HepG2 (cell line): Measurements from ENCODE around the gene WDR83. TPM values are rescaled to one million over a fixed set of nuclear protein-coding genes. Genes with fewer than 3 reads are reported as not detected.
A peak's percentile ranks its signal among the peaks of the same experiment; 100 is the strongest.

Experiments used
- EEA1 ChIP-seq: sonication (generic); formaldehyde crosslinking; IDR thresholded peaks from 2 replicates; pipeline ENCODE4 v1.5.1; 2020; ENCODE audit warnings: mild to moderate bottlenecking, missing genetic modification reagents, borderline replicate concordance
- GLI4 ChIP-seq: sonication (generic); formaldehyde crosslinking; IDR thresholded peaks from 2 replicates; pipeline ENCODE4 v1.5.1; 2020; ENCODE audit warnings: missing genetic modification reagents, mild to moderate bottlenecking, moderate library complexity, borderline replicate concordance
- ISX ChIP-seq: sonication (generic); formaldehyde crosslinking; conservative IDR thresholded peaks from 2 replicates; pipeline ENCODE4 v1.5.0; 2020; ENCODE audit warnings: missing genetic modification reagents
- MAFF ChIP-seq: IDR thresholded peaks from 2 replicates; pipeline ENCODE4 v1.6.1; 2011; ENCODE audit warnings: low read depth, low read length, improper control_type of control experiment
- SAFB2 ChIP-seq: sonication (generic); formaldehyde crosslinking; IDR thresholded peaks from 2 replicates; pipeline ENCODE4 v1.5.1; 2020; ENCODE audit warnings: missing genetic modification reagents, low read depth, mild to moderate bottlenecking, borderline replicate concordance
- SOX5 ChIP-seq: IDR thresholded peaks from 2 replicates; pipeline ENCODE4 v1.6.1; 2016; ENCODE audit warnings: borderline replicate concordance
- TCF12 ChIP-seq, 2 experiments: fragments of 450-650 bp in 1 of 2; sonication (generic) in 1 of 2; formaldehyde crosslinking in 1 of 2; IDR thresholded peaks; 2 replicates each; pipeline versions ENCODE4 v1.6.1 to v1.8.0; 2017 to 2022; ENCODE audit warnings: antibody characterized with exemption in 1 of 2, mild to moderate bottlenecking in 1 of 2, missing genetic modification reagents in 1 of 2, moderate library complexity in 1 of 2
- U2AF1 ChIP-seq: fragments of 200-400 bp; formaldehyde crosslinking; optimal IDR thresholded peaks from 2 replicates; pipeline ENCODE3; 2017; ENCODE audit warnings: mild to moderate bottlenecking, low read depth, low read length
- ZNF121 ChIP-seq: sonication (generic); formaldehyde crosslinking; IDR thresholded peaks from 2 replicates; pipeline ENCODE4 v1.5.0; 2020; ENCODE audit warnings: mild to moderate bottlenecking, missing genetic modification reagents
- ZNF282 ChIP-seq: fragments of 450-650 bp; IDR thresholded peaks from 2 replicates; pipeline ENCODE4 v1.6.1; 2018; ENCODE audit not compliant: partially characterized antibody
- ZNF350 ChIP-seq: sonication (generic); formaldehyde crosslinking; IDR thresholded peaks from 2 replicates; pipeline ENCODE4 v1.4.0; 2020; ENCODE audit warnings: mild to moderate bottlenecking, low read depth, missing genetic modification reagents, borderline replicate concordance
- ZNF354B ChIP-seq: sonication (generic); formaldehyde crosslinking; IDR thresholded peaks from 2 replicates; pipeline ENCODE4 v1.8.0; 2022; ENCODE audit warnings: mild to moderate bottlenecking, missing genetic modification reagents
- ZNF724P ChIP-seq: sonication (generic); formaldehyde crosslinking; IDR thresholded peaks from 2 replicates; pipeline ENCODE4 v1.8.0; 2022; ENCODE audit warnings: missing genetic modification reagents, borderline replicate concordance
- ZNF839 ChIP-seq: sonication (generic); formaldehyde crosslinking; IDR thresholded peaks from 2 replicates; pipeline ENCODE4 v1.4.0; 2020; ENCODE audit warnings: missing genetic modification reagents, mild to moderate bottlenecking, borderline replicate concordance
- polyA plus RNA-seq, 8 experiments: library from polyadenylated mRNA; depleted of rRNA in 3 of 8; stranded (reverse) in 7 of 8; unstranded in 1 of 8; fragments of >200 nt; fragmentation: Illumina TruSeq in 4 of 8; extraction: Trizol in 4 of 8; gene quantifications; 2 replicates each; pipeline versions ENCODE4 v1.2.1 to v1.2.3, GENCODE V29; 2011 to 2016; ENCODE audit warnings: low read depth in 4 of 8, missing spikeins in 1 of 8, mixed read lengths in 1 of 8; ENCODE audit not compliant: insufficient read depth in 1 of 8
- total RNA-seq, 5 experiments: library from RNA; depleted of rRNA; stranded (reverse); fragments of >200 nt; fragmentation: Illumina TruSeq; extraction: Trizol; gene quantifications; 2 replicates each; pipeline ENCODE4 v1.2.3, GENCODE V29; 2016; ENCODE audit warnings: low read depth in 1 of 5
- TF ChIP-seq, protein P1 (sequence below): sonication (generic); formaldehyde crosslinking; IDR thresholded peaks from 2 replicates; pipeline ENCODE4 v1.5.1; 2020; ENCODE audit warnings: missing genetic modification reagents, mild to moderate bottlenecking, borderline replicate concordance
- TF ChIP-seq, protein P2 (sequence below): IDR thresholded peaks from 2 replicates; pipeline ENCODE4 v1.6.1; 2016; ENCODE audit warnings: missing compliant biosample characterization, missing genetic modification reagents, borderline replicate concordance
- TF ChIP-seq, protein P3 (sequence below): sonication (generic); formaldehyde crosslinking; IDR thresholded peaks from 2 replicates; pipeline ENCODE4 v1.8.0; 2022; ENCODE audit warnings: missing genetic modification reagents, mild to moderate bottlenecking, inconsistent platforms, borderline replicate concordance
- TF ChIP-seq, protein P4 (sequence below): sonication (generic); formaldehyde crosslinking; IDR thresholded peaks from 2 replicates; pipeline ENCODE4 v1.4.0; 2020; ENCODE audit warnings: missing genetic modification reagents

The WDR83 gene
- total and polyA plus RNA-seq, 2 of the 13 experiments (the other 11 are each of a cell fraction or from before 2014, with no cell fraction given), result 4.5 to 10.7 TPM

DNA sequence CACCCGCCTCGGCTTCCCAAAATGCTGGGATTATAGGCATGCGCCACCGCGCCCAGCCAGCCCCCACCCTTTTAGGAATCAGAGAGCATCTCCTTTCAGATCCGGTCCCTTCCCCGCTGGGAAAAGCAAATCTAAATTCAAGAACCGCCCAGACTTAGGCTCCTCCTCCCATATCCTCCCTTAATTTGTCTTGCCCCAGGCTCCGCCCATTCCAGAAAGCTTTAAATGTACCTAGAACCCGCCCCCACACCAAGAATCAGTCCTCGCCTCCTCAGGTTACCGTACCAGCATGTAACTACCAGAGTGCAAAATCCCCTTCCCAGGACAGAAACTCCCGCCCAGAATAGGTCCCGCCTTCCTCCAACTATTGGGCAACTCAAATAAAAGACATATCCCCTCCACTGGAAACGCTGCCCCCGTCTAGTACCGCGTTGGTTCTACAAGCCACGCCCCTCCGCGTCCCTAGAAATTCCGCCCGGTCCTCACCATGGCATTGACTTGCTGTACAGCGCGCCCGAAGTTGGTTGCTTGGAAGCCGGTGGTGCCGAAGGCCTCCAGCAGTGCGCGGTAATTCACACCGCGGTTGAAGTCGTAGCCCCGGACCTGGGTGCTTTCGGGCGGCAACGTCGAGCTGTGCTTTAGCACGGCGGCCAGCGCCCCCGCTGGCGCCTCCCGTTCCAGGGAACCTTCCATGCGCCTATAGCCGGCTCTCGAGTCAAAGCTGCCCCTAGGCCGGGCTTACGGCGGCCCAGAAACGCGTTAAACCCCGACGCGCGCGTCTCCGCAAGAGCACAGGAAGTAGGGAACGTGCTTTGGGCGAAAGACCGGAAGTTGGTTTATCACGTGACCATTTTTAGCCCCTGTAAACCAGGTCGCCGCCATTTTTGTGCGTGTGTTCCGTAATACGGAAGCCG is 14.7 kb downstream of the WDR83 start, which contains the start of gene DHPS (continued):
- TF ChIP-seq, protein P1, sequence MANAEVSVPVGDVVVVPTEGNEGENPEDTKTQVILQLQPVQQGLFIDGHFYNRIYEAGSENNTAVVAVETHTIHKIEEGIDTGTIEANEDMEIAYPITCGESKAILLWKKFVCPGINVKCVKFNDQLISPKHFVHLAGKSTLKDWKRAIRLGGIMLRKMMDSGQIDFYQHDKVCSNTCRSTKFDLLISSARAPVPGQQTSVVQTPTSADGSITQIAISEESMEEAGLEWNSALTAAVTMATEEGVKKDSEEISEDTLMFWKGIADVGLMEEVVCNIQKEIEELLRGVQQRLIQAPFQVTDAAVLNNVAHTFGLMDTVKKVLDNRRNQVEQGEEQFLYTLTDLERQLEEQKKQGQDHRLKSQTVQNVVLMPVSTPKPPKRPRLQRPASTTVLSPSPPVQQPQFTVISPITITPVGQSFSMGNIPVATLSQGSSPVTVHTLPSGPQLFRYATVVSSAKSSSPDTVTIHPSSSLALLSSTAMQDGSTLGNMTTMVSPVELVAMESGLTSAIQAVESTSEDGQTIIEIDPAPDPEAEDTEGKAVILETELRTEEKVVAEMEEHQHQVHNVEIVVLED, result peak; percentile 81; the same call in 1 of the 2 replicates
- TF ChIP-seq ZNF282 (no peak), SAFB2 (CRISPR knock-in tag) (no peak), ZNF724P (no peak), SOX5 (CRISPR knock-in tag) (no peak), ZNF121 (CRISPR knock-in tag) (no peak), EEA1 (CRISPR knock-in tag) (no peak), U2AF1 (peak; percentile 44), GLI4 (CRISPR knock-in tag) (no peak), ZNF350 (CRISPR knock-in tag) (peak; percentile 93; the same call in 1 of the 2 replicates), ZNF354B (CRISPR knock-in tag) (no peak), TCF12 (IDR thresholded peaks at IDR 0.05) (no peak), TCF12 (CRISPR knock-in tag; IDR thresholded peaks at IDR 0.05) (no peak), ZNF839 (CRISPR knock-in tag) (no peak), MAFF (0 out of 2 replicates have a peak, but pooled peaks have one; percentile 3), ISX (no peak; the same call in 1 of the 2 replicates)
- TF ChIP-seq, protein P2, sequence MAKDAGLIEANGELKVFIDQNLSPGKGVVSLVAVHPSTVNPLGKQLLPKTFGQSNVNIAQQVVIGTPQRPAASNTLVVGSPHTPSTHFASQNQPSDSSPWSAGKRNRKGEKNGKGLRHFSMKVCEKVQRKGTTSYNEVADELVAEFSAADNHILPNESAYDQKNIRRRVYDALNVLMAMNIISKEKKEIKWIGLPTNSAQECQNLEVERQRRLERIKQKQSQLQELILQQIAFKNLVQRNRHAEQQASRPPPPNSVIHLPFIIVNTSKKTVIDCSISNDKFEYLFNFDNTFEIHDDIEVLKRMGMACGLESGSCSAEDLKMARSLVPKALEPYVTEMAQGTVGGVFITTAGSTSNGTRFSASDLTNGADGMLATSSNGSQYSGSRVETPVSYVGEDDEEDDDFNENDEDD (CRISPR knock-in tag), result peak; percentile 67; the same call in 1 of the 2 replicates
- TF ChIP-seq, protein P3, sequence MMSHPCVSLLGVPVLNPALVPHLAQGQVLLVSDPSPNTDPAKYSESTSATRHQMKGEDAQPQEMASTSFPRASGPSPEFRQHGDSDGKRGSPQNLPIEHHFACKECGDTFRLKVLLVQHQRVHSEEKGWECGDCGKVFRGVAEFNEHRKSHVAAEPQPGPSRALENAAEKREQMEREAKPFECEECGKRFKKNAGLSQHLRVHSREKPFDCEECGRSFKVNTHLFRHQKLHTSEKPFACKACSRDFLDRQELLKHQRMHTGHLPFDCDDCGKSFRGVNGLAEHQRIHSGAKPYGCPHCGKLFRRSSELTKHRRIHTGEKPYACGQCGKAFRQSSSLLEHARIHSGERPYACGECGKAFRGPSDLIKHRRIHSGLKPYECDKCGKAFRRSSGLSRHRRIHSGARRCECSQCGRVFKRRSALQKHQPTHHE, result 0 out of 2 replicates have a peak, but pooled peaks have one; percentile 58
- TF ChIP-seq, protein P4, sequence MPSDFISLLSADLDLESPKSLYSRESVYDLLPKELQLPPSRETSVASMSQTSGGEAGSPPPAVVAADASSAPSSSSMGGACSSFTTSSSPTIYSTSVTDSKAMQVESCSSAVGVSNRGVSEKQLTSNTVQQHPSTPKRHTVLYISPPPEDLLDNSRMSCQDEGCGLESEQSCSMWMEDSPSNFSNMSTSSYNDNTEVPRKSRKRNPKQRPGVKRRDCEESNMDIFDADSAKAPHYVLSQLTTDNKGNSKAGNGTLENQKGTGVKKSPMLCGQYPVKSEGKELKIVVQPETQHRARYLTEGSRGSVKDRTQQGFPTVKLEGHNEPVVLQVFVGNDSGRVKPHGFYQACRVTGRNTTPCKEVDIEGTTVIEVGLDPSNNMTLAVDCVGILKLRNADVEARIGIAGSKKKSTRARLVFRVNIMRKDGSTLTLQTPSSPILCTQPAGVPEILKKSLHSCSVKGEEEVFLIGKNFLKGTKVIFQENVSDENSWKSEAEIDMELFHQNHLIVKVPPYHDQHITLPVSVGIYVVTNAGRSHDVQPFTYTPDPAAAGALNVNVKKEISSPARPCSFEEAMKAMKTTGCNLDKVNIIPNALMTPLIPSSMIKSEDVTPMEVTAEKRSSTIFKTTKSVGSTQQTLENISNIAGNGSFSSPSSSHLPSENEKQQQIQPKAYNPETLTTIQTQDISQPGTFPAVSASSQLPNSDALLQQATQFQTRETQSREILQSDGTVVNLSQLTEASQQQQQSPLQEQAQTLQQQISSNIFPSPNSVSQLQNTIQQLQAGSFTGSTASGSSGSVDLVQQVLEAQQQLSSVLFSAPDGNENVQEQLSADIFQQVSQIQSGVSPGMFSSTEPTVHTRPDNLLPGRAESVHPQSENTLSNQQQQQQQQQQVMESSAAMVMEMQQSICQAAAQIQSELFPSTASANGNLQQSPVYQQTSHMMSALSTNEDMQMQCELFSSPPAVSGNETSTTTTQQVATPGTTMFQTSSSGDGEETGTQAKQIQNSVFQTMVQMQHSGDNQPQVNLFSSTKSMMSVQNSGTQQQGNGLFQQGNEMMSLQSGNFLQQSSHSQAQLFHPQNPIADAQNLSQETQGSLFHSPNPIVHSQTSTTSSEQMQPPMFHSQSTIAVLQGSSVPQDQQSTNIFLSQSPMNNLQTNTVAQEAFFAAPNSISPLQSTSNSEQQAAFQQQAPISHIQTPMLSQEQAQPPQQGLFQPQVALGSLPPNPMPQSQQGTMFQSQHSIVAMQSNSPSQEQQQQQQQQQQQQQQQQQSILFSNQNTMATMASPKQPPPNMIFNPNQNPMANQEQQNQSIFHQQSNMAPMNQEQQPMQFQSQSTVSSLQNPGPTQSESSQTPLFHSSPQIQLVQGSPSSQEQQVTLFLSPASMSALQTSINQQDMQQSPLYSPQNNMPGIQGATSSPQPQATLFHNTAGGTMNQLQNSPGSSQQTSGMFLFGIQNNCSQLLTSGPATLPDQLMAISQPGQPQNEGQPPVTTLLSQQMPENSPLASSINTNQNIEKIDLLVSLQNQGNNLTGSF (CRISPR knock-in tag), result 0 out of 2 replicates have a peak, but pooled peaks have one; percentile 37
